ENCODE data around the gene SLC22A3.
"Not testable (repeated sequence)": the region's sequence is repeated elsewhere in the genome, so short reads cannot be mapped to it uniquely, and the experiment has no call there.

Gene SLC22A3

GRCh38 chr6:160336200-160336599 lies 12.0 kb upstream of the SLC22A3 start:
- no peak for DNase-seq

- DNase-seq = no peak
These were observed 10.9 kb upstream of the SLC22A3 start for GRCh38 chr6:160337301-160337700.

- no peak for DNase-seq
These were observed 10.2 kb upstream of the SLC22A3 start for GRCh38 chr6:160337991-160338390.

- DNase-seq = no peak
These were observed 5.0 kb upstream of the SLC22A3 start for GRCh38 chr6:160343144-160343543.

- no peak for DNase-seq
These were observed 3.9 kb upstream of the SLC22A3 start for GRCh38 chr6:160344271-160344670.

GRCh38 chr6:160347259-160348222 lies 637 bp upstream of the SLC22A3 start:
- DNase-seq = no peak

- DNase-seq = no peak
These were observed 853 bp downstream of the SLC22A3 start for GRCh38 chr6:160349020-160349441.

GRCh38 chr6:160349814-160350350 lies 1.7 kb downstream of the SLC22A3 start:
- DNase-seq = no peak

GRCh38 chr6:160353950-160354496 lies 5.8 kb downstream of the SLC22A3 start:
- no peak for DNase-seq

- no peak for DNase-seq
These were observed 6.8 kb downstream of the SLC22A3 start for GRCh38 chr6:160355001-160355400.

GRCh38 chr6:160356074-160356744 lies 8.0 kb downstream of the SLC22A3 start:
- DNase-seq = no peak

- DNase-seq = no peak
These were observed 8.9 kb downstream of the SLC22A3 start for GRCh38 chr6:160357088-160357487.

- no peak for DNase-seq
These were observed 10.3 kb downstream of the SLC22A3 start for GRCh38 chr6:160358225-160359119.

- no peak for DNase-seq
These were observed 12.8 kb downstream of the SLC22A3 start for GRCh38 chr6:160360955-160361354.

- no peak for DNase-seq
These were observed 14.4 kb downstream of the SLC22A3 start for GRCh38 chr6:160362556-160362955.

- DNase-seq = no peak
These were observed 15.1 kb downstream of the SLC22A3 start for GRCh38 chr6:160363016-160363996.

GRCh38 chr6:160365117-160365516 lies 16.9 kb downstream of the SLC22A3 start:
- DNase-seq = no peak

- no peak for DNase-seq
These were observed 19.8 kb downstream of the SLC22A3 start for GRCh38 chr6:160367798-160368547.

GRCh38 chr6:160368670-160369069 lies 20.5 kb downstream of the SLC22A3 start:
- DNase-seq = no peak

GRCh38 chr6:160373601-160374000 lies 25.4 kb downstream of the SLC22A3 start:
- not testable (repeated sequence) for DNase-seq

Measured in CD4-positive, alpha-beta T cell treated with Interleukin-17A for 1 hour (primary cell).